ENCODE measurements around the gene AUTS2.

DNA sequence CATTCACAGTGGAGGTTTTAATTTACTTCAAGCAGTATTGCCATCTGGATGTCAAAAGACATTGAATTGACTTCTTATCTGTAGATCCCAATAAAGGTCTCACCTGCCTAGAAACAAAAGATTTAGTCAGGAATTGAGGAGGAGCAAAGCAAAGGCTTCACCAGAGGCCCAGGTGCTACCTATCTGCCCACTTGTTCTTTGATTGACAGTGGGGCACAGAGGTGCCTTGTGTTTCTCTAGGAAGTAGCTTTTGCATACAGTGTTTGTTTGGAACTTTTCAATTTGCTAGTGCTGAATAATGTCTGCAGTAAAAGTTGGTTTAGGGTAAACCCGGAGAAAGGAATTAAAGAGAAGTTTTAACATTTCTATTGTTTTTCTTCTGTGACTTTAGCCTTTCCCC is 40.4 kb downstream of the AUTS2 start:
- TF ChIP-seq POLR2A (IDR thresholded peaks at IDR 0.05) (no peak), POLR2AphosphoS5 (IDR thresholded peaks at IDR 0.05; ENCODE audit: insufficient read depth in 1 of 2, low read depth in 1 of 2) (no peak)
- TF ChIP-seq, protein P1, sequence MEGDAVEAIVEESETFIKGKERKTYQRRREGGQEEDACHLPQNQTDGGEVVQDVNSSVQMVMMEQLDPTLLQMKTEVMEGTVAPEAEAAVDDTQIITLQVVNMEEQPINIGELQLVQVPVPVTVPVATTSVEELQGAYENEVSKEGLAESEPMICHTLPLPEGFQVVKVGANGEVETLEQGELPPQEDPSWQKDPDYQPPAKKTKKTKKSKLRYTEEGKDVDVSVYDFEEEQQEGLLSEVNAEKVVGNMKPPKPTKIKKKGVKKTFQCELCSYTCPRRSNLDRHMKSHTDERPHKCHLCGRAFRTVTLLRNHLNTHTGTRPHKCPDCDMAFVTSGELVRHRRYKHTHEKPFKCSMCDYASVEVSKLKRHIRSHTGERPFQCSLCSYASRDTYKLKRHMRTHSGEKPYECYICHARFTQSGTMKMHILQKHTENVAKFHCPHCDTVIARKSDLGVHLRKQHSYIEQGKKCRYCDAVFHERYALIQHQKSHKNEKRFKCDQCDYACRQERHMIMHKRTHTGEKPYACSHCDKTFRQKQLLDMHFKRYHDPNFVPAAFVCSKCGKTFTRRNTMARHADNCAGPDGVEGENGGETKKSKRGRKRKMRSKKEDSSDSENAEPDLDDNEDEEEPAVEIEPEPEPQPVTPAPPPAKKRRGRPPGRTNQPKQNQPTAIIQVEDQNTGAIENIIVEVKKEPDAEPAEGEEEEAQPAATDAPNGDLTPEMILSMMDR (IDR thresholded peaks at IDR 0.05) = no peak

Measured in vagina (tissue), 2 donors.